Activated T-cell treated with anti-CD3 and anti-CD28 coated beads, Interleukin-2, amount 50 U/mL, for 4 hours (primary cell): Measurements from ENCODE around the gene SLC43A1. TPM values are rescaled to one million over a fixed set of nuclear protein-coding genes. Genes with fewer than 3 reads are reported as not detected.
A peak's percentile ranks its signal among the peaks of the same experiment; 100 is the strongest.
"Not testable (repeated sequence)": the region's sequence is repeated elsewhere in the genome, so short reads cannot be mapped to it uniquely, and the experiment has no call there.

Source experiments
- ATAC-seq, 2 donors: fragments of 200-7000 bp; cut with Tn5 transposase; one replicate each; pipeline ENCODE4 v1.10.0; 2021
- DNase-seq: peaks from one replicate; pipeline ENCODE4 v3.0.0-alpha.2; 2020
- H3K27me3 Mint-ChIP-seq: one replicate; pipeline ENCODE4 v1.8.0; 2021; ENCODE audit warnings: low read depth, mixed read lengths
- H3K36me3 Mint-ChIP-seq: one replicate; pipeline ENCODE4 v1.8.0; 2022; ENCODE audit warnings: mixed read lengths; ENCODE audit not compliant: insufficient read depth
- H3K4me1 Mint-ChIP-seq: one replicate; pipeline ENCODE4 v1.8.0; 2021; ENCODE audit warnings: low read depth, mixed read lengths
- H3K4me3 Mint-ChIP-seq: one replicate; pipeline ENCODE4 v1.8.0; 2021; ENCODE audit warnings: mild to moderate bottlenecking, moderate library complexity, mixed read lengths
- H3K9me3 Mint-ChIP-seq: one replicate; pipeline ENCODE4 v1.8.0; 2021; ENCODE audit warnings: mixed read lengths
- total RNA-seq, 3 donors: library from RNA; stranded (reverse); gene quantifications; one replicate each; pipeline ENCODE4 v1.2.1, GENCODE V29; 2021

SLC43A1 gene
- total RNA-seq, 3 donors from 2014 or later, result 15.5 to 20.3 (median 18.3) TPM

DNA sequence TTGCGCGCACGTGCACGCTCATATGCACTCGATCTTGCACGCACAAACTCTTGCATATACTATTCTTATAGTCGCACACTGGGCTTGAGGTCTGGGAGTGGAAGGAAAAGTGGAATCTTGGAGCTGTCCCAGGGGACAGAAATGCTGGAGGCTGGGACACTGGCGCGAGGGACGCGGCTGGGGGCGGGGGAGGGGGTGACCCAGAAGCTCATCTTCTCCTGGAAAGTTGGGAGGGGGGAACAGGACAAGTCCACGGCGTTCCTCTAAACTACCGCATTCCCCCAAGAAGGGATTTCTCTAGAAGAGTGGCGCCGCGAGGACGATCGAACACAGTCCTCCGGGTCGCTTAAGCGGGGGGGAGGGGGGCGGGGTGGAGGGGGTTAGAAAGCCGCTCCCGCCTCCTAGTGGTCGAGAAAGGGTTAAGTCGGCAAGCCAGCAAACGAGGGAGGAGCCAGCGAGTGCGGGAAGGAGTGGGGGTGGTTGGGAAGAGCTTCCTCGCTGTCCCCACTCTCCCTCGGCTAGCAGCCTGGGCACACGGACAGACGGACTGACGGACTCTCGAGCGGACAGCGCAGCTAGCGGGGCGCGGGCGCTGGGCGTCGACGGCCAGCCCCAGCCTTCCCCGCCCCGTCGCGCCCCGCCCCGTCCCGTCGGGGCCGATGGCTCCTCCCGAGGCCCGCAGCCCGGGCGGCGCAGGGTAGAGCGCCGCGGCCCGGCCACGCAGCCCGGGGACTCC lies 55.3 kb downstream of the SLC43A1 start, which contains the start of gene RTN4RL2:
RTN4RL2 (plus strand) TSS at position 507 of the 736 bp plus-strand sequence. CDS start 338 bp downstream, outside the sequence.
- H3K9me3 Mint-ChIP-seq, result no peaks in the 10 kb centered on the region
- no peaks in the 10 kb centered on the region for H3K36me3 Mint-ChIP-seq
- peaks cover 31% of the 10 kb centered on the region for H3K27me3 Mint-ChIP-seq
- peak within 1 kb of the TSS; percentile 58 for H3K4me3 Mint-ChIP-seq
- ATAC-seq, result peak; percentile 50 to 52
- no peak for DNase-seq
- H3K4me1 Mint-ChIP-seq, result peaks cover 26% of the 10 kb centered on the region

- peak; percentile 31 for DNase-seq
- Mint-ChIP-seq H3K4me3 (peak overlapping the region; percentile 83), H3K4me1 (peaks cover 26% of the 10 kb centered on the region), H3K9me3 (no peaks in the 10 kb centered on the region), H3K36me3 (no peaks in the 10 kb centered on the region), H3K27me3 (peaks cover 31% of the 10 kb centered on the region)
- peak; percentile 9 to 11 for ATAC-seq
Measured at GRCh38 chr11:57459164-57460021, 56.1 kb downstream of the SLC43A1 start.

- peak; percentile 73 for DNase-seq
- Mint-ChIP-seq H3K4me1 (peaks cover 26% of the 10 kb centered on the region), H3K27me3 (peaks cover 31% of the 10 kb centered on the region), H3K4me3 (peak overlapping the region; percentile 83), H3K9me3 (no peaks in the 10 kb centered on the region), H3K36me3 (no peaks in the 10 kb centered on the region)
- ATAC-seq, result peak; percentile 51 to 59
Measured at GRCh38 chr11:57458410-57459163, 56.9 kb downstream of the SLC43A1 start.

GRCh38 chr11:57458060-57458409 lies 57.5 kb downstream of the SLC43A1 start:
- ATAC-seq (peak; percentile 20 to 32), DNase-seq (no peak)
- Mint-ChIP-seq H3K36me3 (no peaks in the 10 kb centered on the region), H3K4me1 (peaks cover 26% of the 10 kb centered on the region), H3K4me3 (peak overlapping the region; percentile 62), H3K27me3 (peaks cover 31% of the 10 kb centered on the region), H3K9me3 (no peaks in the 10 kb centered on the region)

GRCh38 chr11:57457643-57458023 lies 57.9 kb downstream of the SLC43A1 start:
- peak; percentile 6 to 9 for ATAC-seq
- DNase-seq, result no peak
- H3K27me3 Mint-ChIP-seq, result peaks cover 29% of the 10 kb centered on the region
- H3K4me1 Mint-ChIP-seq, result peaks cover 26% of the 10 kb centered on the region
- H3K4me3 Mint-ChIP-seq, result peak overlapping the region; percentile 62
- H3K36me3 Mint-ChIP-seq, result no peaks in the 10 kb centered on the region
- H3K9me3 Mint-ChIP-seq, result no peaks in the 10 kb centered on the region

DNA sequence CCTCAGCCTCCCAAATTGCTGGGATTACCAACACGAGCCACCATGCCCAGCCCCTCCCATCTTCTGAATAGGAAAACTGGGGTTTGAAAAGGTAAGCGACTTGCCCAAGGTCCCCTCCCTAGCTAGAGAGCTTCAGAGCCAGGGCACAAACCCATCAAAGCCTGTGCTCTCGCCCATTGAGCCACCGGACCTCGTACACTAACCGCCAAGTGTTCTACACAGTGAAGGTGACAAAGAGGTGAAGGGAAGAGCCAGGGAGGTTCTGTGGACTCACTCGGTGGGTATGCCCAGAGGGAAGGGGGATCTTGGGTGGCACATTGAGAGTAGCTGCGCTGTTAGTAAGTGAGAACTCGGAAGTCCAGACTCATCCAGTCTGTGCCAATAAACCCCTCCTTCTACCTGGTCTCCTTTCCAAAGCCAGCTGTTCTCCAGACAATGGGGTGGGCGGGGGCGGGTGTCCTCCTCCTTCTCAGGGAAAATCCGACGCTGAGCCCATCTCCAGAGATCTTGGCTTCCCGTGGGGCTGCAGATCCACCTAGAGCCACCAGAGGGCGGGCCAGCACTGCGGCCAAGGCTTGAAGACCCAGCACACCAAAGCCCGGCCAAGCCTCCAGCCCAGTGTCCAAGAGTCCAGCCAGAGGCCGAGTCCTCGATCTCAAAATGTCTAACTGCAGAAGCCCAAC lies 58.4 kb downstream of the SLC43A1 start:
- Mint-ChIP-seq H3K4me3 (peak overlapping the region; percentile 62), H3K4me1 (peaks cover 26% of the 10 kb centered on the region), H3K9me3 (no peaks in the 10 kb centered on the region), H3K27me3 (peaks cover 24% of the 10 kb centered on the region), H3K36me3 (no peaks in the 10 kb centered on the region)
- ATAC-seq, result peak; percentile 40 to 43
- peak; percentile 68 for DNase-seq

DNA sequence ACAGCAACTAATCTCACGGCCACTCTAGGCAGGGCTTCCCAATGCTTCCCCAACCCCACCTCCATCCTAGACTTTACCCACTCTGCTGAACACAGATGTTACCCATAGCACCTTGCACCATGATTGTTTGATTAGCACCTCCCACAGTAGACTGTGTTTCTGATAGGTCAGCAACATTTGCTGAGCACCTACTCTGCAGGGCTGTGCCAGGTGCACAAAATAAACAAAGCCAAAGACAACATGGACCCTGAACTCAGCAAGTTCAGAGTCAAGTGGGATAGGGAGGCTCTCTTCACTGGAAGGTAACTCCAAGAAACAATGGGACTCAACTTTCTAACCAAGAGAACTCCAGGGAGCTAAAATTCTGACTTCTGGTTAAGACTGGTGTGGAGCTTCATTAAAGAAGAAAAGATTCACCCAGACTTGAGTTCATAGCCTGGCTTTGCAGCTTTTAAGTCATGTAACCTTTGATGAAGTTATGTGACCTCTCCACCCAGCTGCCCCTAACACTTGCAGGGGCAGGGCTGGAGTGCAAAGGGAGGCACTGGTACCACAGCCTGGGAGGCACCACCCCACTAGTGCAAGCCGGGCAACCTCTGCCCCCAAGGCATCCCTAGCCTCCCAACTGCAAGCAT lies 61.8 kb downstream of the SLC43A1 start:
- Mint-ChIP-seq H3K4me1 (peaks cover 10% of the 10 kb centered on the region), H3K9me3 (no peaks in the 10 kb centered on the region), H3K27me3 (peaks cover 13% of the 10 kb centered on the region), H3K4me3 (no peak overlapping the region), H3K36me3 (no peaks in the 10 kb centered on the region)
- DNase-seq (no peak), ATAC-seq (no peak)

DNA sequence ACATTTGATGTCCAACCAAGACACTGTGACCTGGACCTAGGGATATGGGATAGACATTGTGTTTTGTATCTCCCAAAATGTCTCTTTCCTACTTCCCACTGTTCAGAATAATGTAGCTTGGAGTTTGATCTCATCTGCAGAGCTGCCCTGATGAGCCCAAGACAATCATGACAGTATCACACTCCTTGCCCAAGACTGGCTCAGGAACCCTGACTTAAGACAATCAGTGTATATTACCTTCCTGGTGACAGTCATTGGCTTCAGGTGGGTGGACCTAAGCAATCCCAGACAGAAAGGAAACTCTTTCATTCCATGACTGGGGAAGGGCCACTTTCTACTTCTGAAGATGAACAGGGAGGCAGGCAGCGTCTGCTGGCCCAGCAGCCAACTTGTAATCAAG lies 69.4 kb downstream of the SLC43A1 start:
- no peak overlapping the region for H3K4me3 Mint-ChIP-seq
- H3K27me3 Mint-ChIP-seq, result peaks cover 20% of the 10 kb centered on the region
- ATAC-seq (no peak), DNase-seq (no peak)
- no peaks in the 10 kb centered on the region for H3K4me1 Mint-ChIP-seq
- H3K9me3 Mint-ChIP-seq, result no peaks in the 10 kb centered on the region
- H3K36me3 Mint-ChIP-seq, result no peaks in the 10 kb centered on the region

DNA sequence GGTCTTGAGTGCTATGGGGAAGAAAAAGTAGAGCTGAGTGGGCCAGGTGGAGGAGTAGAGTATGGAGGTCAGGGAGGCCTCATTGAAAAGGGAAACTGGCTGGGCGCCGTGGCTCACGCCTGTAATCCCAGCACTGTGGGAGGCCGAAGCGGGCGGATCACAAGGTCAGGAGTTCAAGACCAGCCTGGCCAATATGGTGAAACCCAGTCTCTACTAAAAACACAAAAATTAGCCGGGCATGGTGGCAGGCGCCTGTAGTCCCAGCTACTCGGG lies 70.4 kb downstream of the SLC43A1 start:
- H3K4me3 Mint-ChIP-seq, H3K9me3 Mint-ChIP-seq, DNase-seq, H3K36me3 Mint-ChIP-seq, ATAC-seq, H3K4me1 Mint-ChIP-seq: not testable (repeated sequence)
- H3K27me3 Mint-ChIP-seq, result peaks cover 21% of the 10 kb centered on the region

DNA sequence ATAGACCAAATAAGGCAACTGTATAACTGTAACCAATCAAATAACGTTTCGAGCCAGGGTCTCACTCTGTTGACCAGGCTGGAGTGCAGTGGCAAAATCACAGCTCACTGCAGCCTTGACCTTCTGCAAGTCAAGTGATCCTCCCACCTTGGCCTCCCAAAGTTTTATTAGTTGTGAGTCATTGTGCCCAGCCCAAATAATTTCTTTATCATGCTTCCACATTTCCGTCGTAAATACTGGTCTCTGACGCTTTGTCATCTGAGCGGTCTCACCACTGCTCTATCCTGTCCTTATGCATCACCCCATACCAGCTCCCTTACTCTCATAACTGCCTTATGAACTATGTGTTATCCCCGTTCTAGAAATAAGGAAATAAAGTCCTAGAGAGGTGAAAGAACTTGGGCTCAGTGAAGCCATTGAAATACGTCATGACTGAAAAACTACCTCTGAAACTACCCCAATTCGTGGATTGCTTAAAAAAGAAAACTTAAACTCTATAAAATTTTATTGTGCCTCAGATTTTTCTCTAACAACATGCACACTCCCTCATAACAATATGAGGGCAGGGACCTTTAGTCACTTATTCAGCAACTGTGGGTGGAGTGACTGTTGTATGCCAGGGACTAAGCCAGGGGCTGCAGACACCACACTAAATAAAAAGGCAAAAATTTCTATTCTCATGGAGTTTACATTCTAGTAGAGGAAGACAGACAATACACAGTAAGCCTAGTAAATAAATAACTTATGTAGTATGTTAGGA lies 71.0 kb downstream of the SLC43A1 start:
- Mint-ChIP-seq H3K36me3 (no peaks in the 10 kb centered on the region), H3K4me1 (no peaks in the 10 kb centered on the region), H3K9me3 (no peaks in the 10 kb centered on the region), H3K27me3 (peaks cover 18% of the 10 kb centered on the region), H3K4me3 (no peak overlapping the region)
- DNase-seq (no peak), ATAC-seq (no peak)

- Mint-ChIP-seq H3K4me1 (no peaks in the 10 kb centered on the region), H3K4me3 (no peak overlapping the region), H3K27me3 (peaks cover 10% of the 10 kb centered on the region), H3K36me3 (no peaks in the 10 kb centered on the region), H3K9me3 (no peaks in the 10 kb centered on the region)
- DNase-seq (no peak), ATAC-seq (no peak)
Measured at GRCh38 chr11:57440744-57441414, 74.6 kb downstream of the SLC43A1 start.

DNA sequence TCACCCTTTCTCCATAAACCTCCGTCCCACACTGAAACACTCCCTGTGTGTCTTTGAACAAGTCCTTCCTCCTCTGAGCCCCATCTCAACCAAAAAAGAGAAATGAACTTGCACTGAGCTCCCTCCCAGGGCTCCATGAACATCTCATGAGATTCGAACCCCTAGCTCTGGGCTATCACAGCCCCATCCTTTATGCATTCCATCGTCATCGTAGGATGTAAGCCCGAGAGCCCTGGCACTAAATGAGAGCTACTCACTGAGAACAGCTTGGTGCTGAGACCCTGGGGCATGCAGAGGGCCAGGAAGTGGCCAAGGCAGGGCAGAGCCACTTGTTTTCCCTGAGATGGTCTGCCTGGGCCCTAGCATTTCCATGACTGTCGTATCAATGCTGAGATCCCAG lies 75.7 kb downstream of the SLC43A1 start:
- H3K27me3 Mint-ChIP-seq, result peaks cover 5% of the 10 kb centered on the region
- no peak for ATAC-seq
- no peaks in the 10 kb centered on the region for H3K9me3 Mint-ChIP-seq

More for the DNA sequence above, 75.7 kb downstream of the SLC43A1 start:
- no peak overlapping the region for H3K4me3 Mint-ChIP-seq
- H3K4me1 Mint-ChIP-seq, result no peaks in the 10 kb centered on the region
- DNase-seq, result no peak
- H3K36me3 Mint-ChIP-seq, result no peaks in the 10 kb centered on the region
